Activated CD8-positive, alpha-beta T cell treated with anti-CD3 and anti-CD28 coated beads for 36 hours (primary cell): Measurements from ENCODE around the gene HOXD10. TPM values are rescaled to one million over a fixed set of nuclear protein-coding genes. Genes with fewer than 3 reads are reported as not detected.
A peak's percentile ranks its signal among the peaks of the same experiment; 100 is the strongest.

ENCODE experiments used
- ATAC-seq: fragments of 200-7000 bp; cut with Tn5 transposase; one replicate; pipeline ENCODE4 v1.10.0; 2021; ENCODE audit warnings: mild to moderate bottlenecking, moderate library complexity
- CTCF ChIA-PET: fragments of 350-600 bp; sonication (Branson Sonifier 250); formaldehyde crosslinking; loops from one replicate; lab custom pipeline; 2021; ENCODE audit warnings: antibody characterized with exemption; lab: Charles Lee
- POLR2A ChIA-PET: fragments of 350-600 bp; sonication (Branson Sonifier 250); formaldehyde crosslinking; loops from one replicate; lab custom pipeline; 2021; ENCODE audit warnings: antibody characterized with exemption; lab: Charles Lee
- DNase-seq: peaks from one replicate; pipeline ENCODE4 v3.0.0-alpha.2; 2020
- H3K27ac Mint-ChIP-seq: one replicate; pipeline ENCODE4 v1.8.0; 2021; ENCODE audit warnings: mild to moderate bottlenecking, mixed read lengths
- H3K27me3 Mint-ChIP-seq: one replicate; pipeline ENCODE4 v1.8.0; 2021; ENCODE audit warnings: mixed read lengths
- H3K36me3 Mint-ChIP-seq: one replicate; pipeline ENCODE4 v1.8.0; 2021; ENCODE audit warnings: low read depth, mixed read lengths
- H3K4me1 Mint-ChIP-seq: one replicate; pipeline ENCODE4 v1.8.0; 2021; ENCODE audit warnings: low read depth, mixed read lengths
- H3K4me3 Mint-ChIP-seq: one replicate; pipeline ENCODE4 v1.8.0; 2021; ENCODE audit warnings: mild to moderate bottlenecking, moderate library complexity, mixed read lengths
- H3K9me3 Mint-ChIP-seq: one replicate; pipeline ENCODE4 v1.8.0; 2021; ENCODE audit warnings: mixed read lengths
- intact Hi-C: fragments of 100-400 bp; cut with micrococcal nuclease; formaldehyde crosslinking; loops from one replicate; pipeline ENCODE4 v1.10.0; 2022
- total RNA-seq, 2 experiments: library from RNA; stranded (reverse); gene quantifications; one replicate each; pipeline ENCODE4 v1.2.3, GENCODE V29; 2021
- TF ChIP-seq, protein P1 (sequence below): fragments of 200-600 bp; IDR thresholded peaks from one replicate; pipeline ENCODE4 v1.8.0; 2022; ENCODE audit warnings: antibody characterized with exemption, mild to moderate bottlenecking

Gene HOXD10
- total RNA-seq, 2 experiments from 2014 or later = not detected

DNA sequence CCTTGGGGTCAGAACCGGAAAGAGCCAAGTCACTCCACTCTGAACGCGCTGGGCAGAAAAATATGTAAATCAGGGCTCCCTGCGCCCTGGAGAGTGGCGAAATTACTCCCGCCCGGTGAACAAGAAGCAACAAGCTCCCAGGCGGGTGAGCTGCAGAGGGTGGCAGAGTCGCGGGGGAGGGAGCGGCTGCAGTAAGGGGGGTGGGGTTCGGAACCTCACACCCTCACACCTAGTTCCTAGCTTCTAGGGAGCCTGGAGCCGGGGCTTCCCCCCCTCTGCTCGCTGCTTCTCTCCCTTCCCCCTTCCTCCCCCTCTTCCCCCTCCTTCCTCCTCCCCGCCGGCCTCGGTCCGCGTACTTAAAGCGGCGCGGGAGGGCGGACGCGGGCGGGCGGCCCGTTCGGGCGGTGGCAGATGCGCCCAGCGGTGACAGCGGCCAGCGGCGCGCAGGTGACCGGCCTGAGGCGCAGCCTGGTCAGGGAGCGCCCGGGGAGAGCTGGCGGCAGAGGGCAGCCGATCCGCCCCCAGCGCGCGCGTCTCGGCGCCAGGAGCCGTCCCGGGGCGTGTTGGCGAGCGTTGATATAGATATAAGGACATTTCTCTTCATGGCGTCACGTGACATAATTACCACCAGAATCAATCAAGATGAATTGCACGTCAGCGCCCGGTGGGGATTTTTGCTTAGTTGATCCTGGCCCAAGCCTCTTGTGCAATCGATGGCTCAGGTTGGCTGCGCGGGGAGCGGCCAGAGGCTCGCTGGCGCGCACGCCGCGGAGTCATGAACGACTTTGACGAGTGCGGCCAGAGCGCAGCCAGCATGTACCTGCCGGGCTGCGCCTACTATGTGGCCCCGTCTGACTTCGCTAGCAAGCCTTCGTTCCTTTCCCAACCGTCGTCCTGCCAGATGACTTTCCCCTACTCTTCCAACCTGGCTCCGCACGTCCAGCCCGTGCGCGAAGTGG, 9.7 kb upstream of the HOXD10 start, which contains the start of gene HOXD11:
Gene HOXD11 (plus strand): TSS at position 700 of the 959 bp plus-strand sequence. CDS start 76 bp downstream, at position 776.
- ATAC-seq = peak; percentile 78
- peaks cover 83% of the 10 kb centered on the region for H3K27me3 Mint-ChIP-seq
- ChIA-PET CTCF (interaction anchor here (1.2 kb wide), 1 partner anchor 9 kb away, joined by 4 read pairs; no protein-coding TSS in a partner anchor), POLR2A (no interaction called here)
- H3K36me3 Mint-ChIP-seq = peaks cover 3% of the 10 kb centered on the region
- TF ChIP-seq, protein P1, sequence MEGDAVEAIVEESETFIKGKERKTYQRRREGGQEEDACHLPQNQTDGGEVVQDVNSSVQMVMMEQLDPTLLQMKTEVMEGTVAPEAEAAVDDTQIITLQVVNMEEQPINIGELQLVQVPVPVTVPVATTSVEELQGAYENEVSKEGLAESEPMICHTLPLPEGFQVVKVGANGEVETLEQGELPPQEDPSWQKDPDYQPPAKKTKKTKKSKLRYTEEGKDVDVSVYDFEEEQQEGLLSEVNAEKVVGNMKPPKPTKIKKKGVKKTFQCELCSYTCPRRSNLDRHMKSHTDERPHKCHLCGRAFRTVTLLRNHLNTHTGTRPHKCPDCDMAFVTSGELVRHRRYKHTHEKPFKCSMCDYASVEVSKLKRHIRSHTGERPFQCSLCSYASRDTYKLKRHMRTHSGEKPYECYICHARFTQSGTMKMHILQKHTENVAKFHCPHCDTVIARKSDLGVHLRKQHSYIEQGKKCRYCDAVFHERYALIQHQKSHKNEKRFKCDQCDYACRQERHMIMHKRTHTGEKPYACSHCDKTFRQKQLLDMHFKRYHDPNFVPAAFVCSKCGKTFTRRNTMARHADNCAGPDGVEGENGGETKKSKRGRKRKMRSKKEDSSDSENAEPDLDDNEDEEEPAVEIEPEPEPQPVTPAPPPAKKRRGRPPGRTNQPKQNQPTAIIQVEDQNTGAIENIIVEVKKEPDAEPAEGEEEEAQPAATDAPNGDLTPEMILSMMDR = no peak
- H3K4me1 Mint-ChIP-seq = peaks cover 26% of the 10 kb centered on the region
- intact Hi-C loops = no loop called here
- H3K27ac Mint-ChIP-seq = no peak within 1 kb of the TSS
- peak within 1 kb of the TSS; percentile 57 for H3K4me3 Mint-ChIP-seq
- H3K9me3 Mint-ChIP-seq = peaks cover 2% of the 10 kb centered on the region
- DNase-seq = peak; percentile 51

DNA sequence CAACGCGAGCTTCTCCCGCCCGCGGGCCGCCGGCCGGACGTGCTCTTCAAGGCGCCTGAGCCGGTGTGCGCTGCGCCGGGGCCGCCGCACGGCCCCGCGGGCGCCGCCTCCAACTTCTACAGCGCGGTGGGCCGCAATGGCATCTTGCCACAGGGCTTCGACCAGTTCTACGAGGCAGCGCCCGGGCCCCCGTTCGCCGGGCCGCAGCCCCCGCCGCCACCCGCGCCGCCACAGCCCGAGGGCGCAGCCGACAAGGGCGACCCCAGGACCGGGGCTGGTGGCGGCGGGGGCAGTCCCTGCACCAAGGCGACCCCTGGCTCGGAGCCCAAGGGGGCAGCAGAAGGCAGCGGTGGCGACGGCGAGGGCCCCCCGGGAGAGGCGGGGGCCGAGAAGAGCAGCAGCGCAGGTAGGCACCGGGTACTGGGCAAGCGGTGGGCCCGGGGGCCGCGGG, 8.8 kb upstream of the HOXD10 start:
- ChIA-PET POLR2A (no interaction called here), CTCF (no interaction called here)
- no peak overlapping the region for H3K27ac Mint-ChIP-seq
- peaks cover 26% of the 10 kb centered on the region for H3K4me1 Mint-ChIP-seq
- DNase-seq (no peak), ATAC-seq (no peak)
- no peak overlapping the region for H3K4me3 Mint-ChIP-seq
- intact Hi-C loops = no loop called here
- H3K27me3 Mint-ChIP-seq = peaks cover 83% of the 10 kb centered on the region
- TF ChIP-seq, protein P1 = no peak
- H3K36me3 Mint-ChIP-seq = peaks cover 3% of the 10 kb centered on the region
- H3K9me3 Mint-ChIP-seq = peaks cover 2% of the 10 kb centered on the region

DNA sequence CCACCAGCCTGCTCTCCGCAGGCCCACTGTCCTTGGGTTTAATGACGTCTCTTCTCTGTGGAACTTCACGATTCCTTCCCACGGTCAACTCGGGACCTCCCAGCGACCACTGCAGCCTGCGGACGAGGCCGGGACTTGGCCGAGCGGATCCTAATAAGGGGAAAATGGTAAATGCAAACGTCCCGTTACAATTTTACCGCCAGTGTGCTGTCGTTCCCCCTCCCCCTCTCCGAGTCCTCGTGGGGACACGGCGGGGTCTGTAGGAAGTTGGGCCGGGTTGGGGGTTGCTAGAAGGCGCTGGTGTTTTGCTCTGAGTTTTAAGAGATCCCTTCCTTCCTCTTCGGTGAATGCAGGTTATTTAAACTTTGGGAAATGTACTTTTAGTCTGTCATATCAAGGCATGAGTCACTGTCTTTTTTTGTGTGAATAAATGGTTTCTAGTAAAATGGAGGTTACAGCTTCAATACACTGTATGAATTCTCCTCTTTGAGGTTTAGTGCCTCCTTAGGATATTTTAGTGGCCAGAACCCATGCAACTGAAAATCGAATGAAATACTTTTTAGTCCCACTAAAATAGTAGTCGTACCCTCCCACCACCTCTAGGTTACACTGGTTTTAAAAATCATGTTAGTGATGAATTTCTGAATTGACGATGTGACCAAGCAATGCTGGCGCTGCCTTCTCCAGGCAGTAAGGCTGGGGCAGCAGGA, 7.2 kb upstream of the HOXD10 start:
- intact Hi-C loops = no loop called here
- POLR2A ChIA-PET = no interaction called here
- Mint-ChIP-seq H3K4me1 (peaks cover 22% of the 10 kb centered on the region), H3K27me3 (peaks cover 86% of the 10 kb centered on the region), H3K9me3 (peaks cover 2% of the 10 kb centered on the region), H3K4me3 (no peak overlapping the region), H3K36me3 (peaks cover 3% of the 10 kb centered on the region), H3K27ac (no peak overlapping the region)
- DNase-seq = no peak
- no peak for ATAC-seq
- TF ChIP-seq, protein P1 = no peak
- CTCF ChIA-PET = interaction anchor here (0.6 to 2.9 kb wide), 5 partner anchors 12 to 445 kb away, joined by 3 to 28 read pairs (median 6); no protein-coding TSS in a partner anchor

DNA sequence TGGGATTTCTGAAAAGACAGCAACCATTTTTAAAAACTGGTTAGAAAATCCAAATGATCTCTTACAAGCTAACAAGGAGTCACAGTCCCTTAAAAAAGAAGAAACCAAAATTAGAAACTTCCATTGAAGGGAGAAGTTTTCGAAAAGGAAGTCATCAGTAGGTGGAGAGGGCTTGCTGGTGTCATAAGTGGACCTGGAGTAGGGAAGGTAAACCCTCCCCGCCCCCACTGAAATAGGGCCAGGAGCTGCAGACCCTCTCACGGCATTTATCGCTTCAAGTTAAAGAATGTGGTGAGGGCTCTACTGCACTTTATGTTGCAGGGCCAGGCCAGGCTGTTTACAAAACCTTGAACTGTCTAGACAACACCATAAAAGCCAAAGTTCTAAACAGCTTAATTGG, 6.6 kb upstream of the HOXD10 start:
- no peak for DNase-seq
- ChIA-PET POLR2A (no interaction called here), CTCF (interaction anchor here (1.0 to 2.9 kb wide), 13 partner anchors 8 to 444 kb away, joined by 3 to 28 read pairs (median 6); no protein-coding TSS in a partner anchor)
- Mint-ChIP-seq H3K27ac (no peak overlapping the region), H3K27me3 (peaks cover 86% of the 10 kb centered on the region), H3K9me3 (peaks cover 2% of the 10 kb centered on the region), H3K4me3 (no peak overlapping the region), H3K36me3 (peaks cover 3% of the 10 kb centered on the region), H3K4me1 (peaks cover 19% of the 10 kb centered on the region)
- intact Hi-C loops = no loop called here
- TF ChIP-seq, protein P1 = no peak
- ATAC-seq = no peak
